Chondrocyte (in vitro differentiated cells): ENCODE data around the gene ST8SIA6. TPM values are rescaled to one million over a fixed set of nuclear protein-coding genes. Genes with fewer than 3 reads are reported as not detected.
"Not testable (repeated sequence)": the region's sequence is repeated elsewhere in the genome, so short reads cannot be mapped to it uniquely, and the experiment has no call there.

Source experiments
- DNase-seq: peaks from one replicate; pipeline ENCODE4 v3.0.0; 2021; ENCODE audit warnings: mixed read lengths, low spot score
- H3K27ac Mint-ChIP-seq: one replicate; pipeline ENCODE4 v1.8.0; 2021; ENCODE audit warnings: mild to moderate bottlenecking, moderate library complexity, mixed read lengths; ENCODE audit not compliant: unreplicated experiment
- H3K27me3 Mint-ChIP-seq: 2 replicates; pipeline ENCODE4 v1.8.0; 2021; ENCODE audit warnings: low read depth, mixed read lengths
- H3K36me3 Mint-ChIP-seq: 2 replicates; pipeline ENCODE4 v1.8.0; 2021; ENCODE audit warnings: low read depth, mixed read lengths
- H3K4me1 Mint-ChIP-seq: 2 replicates; pipeline ENCODE4 v1.8.0; 2021; ENCODE audit warnings: low read depth, mild to moderate bottlenecking, mixed read lengths
- H3K4me3 Mint-ChIP-seq: one replicate; pipeline ENCODE4 v1.8.0; 2021; ENCODE audit warnings: mild to moderate bottlenecking, moderate library complexity, mixed read lengths; ENCODE audit not compliant: unreplicated experiment
- H3K9me3 Mint-ChIP-seq: 2 replicates; pipeline ENCODE4 v1.8.0; 2021; ENCODE audit warnings: low read depth, mixed read lengths
- total RNA-seq: library from RNA; stranded (reverse); gene quantifications from 3 replicates; pipeline ENCODE4 v1.2.1, GENCODE V29; 2021
- TF ChIP-seq, protein P1 (sequence below): fragments of 200-600 bp; sonication (generic); IDR thresholded peaks from 2 replicates; pipeline ENCODE4 v1.5.0; 2021; ENCODE audit warnings: antibody characterized with exemption, mild to moderate bottlenecking, moderate library complexity

ST8SIA6 gene
- total RNA-seq, 1 donor from 2014 or later = not detected

GRCh38 chr10:17326377-17326776 lies 128.0 kb downstream of the ST8SIA6 start:
- DNase-seq = no peak
- Mint-ChIP-seq H3K4me3 (no peak overlapping the region), H3K27me3 (peaks cover 16% of the 10 kb centered on the region), H3K36me3 (no peaks in the 10 kb centered on the region), H3K9me3 (no peaks in the 10 kb centered on the region), H3K4me1 (no peaks in the 10 kb centered on the region), H3K27ac (no peak overlapping the region)
- TF ChIP-seq, protein P1, sequence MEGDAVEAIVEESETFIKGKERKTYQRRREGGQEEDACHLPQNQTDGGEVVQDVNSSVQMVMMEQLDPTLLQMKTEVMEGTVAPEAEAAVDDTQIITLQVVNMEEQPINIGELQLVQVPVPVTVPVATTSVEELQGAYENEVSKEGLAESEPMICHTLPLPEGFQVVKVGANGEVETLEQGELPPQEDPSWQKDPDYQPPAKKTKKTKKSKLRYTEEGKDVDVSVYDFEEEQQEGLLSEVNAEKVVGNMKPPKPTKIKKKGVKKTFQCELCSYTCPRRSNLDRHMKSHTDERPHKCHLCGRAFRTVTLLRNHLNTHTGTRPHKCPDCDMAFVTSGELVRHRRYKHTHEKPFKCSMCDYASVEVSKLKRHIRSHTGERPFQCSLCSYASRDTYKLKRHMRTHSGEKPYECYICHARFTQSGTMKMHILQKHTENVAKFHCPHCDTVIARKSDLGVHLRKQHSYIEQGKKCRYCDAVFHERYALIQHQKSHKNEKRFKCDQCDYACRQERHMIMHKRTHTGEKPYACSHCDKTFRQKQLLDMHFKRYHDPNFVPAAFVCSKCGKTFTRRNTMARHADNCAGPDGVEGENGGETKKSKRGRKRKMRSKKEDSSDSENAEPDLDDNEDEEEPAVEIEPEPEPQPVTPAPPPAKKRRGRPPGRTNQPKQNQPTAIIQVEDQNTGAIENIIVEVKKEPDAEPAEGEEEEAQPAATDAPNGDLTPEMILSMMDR = no peak

DNA sequence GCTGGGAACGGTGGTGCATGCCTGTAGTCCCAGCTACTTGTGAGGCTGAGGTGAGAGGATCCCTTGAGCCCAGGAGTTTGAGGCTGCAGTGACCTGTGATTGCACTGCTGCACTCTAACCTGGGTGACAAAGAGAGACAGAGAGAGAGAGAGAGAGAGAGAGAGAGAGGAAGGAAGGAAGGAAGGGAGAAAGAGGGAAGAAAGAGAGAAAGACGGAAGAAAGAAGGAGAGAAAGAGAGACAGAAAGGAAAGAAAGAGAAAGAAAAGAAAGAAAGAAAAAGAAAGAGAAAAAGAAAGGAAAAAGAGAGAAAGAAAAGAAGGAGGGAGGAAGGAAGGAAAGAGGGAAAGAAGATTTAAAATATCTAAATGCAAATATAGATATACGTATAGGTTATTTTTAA lies 132.4 kb downstream of the ST8SIA6 start:
- H3K27me3 Mint-ChIP-seq = peaks cover 29% of the 10 kb centered on the region
- not testable (repeated sequence) for H3K9me3 Mint-ChIP-seq, H3K36me3 Mint-ChIP-seq, H3K4me1 Mint-ChIP-seq, H3K27ac Mint-ChIP-seq, DNase-seq, H3K4me3 Mint-ChIP-seq

GRCh38 chr10:17316488-17317170 lies 137.8 kb downstream of the ST8SIA6 start:
- TF ChIP-seq, protein P1 = no peak
- no peak for DNase-seq
- H3K27ac Mint-ChIP-seq = no peak overlapping the region
- H3K4me1 Mint-ChIP-seq = no peaks in the 10 kb centered on the region
- H3K36me3 Mint-ChIP-seq = no peaks in the 10 kb centered on the region
- H3K27me3 Mint-ChIP-seq = peaks cover 56% of the 10 kb centered on the region
- H3K4me3 Mint-ChIP-seq = no peak overlapping the region
- H3K9me3 Mint-ChIP-seq = peaks cover 4% of the 10 kb centered on the region

GRCh38 chr10:17309435-17309834 lies 145.0 kb downstream of the ST8SIA6 start:
- no peaks in the 10 kb centered on the region for H3K4me1 Mint-ChIP-seq
- no peak overlapping the region for H3K4me3 Mint-ChIP-seq
- DNase-seq = no peak
- peaks cover 45% of the 10 kb centered on the region for H3K27me3 Mint-ChIP-seq
- no peak overlapping the region for H3K27ac Mint-ChIP-seq
- no peaks in the 10 kb centered on the region for H3K36me3 Mint-ChIP-seq
- H3K9me3 Mint-ChIP-seq = no peaks in the 10 kb centered on the region
- TF ChIP-seq, protein P1 = no peak

- Mint-ChIP-seq H3K36me3 (no peaks in the 10 kb centered on the region), H3K27me3 (peaks cover 38% of the 10 kb centered on the region), H3K4me1 (no peaks in the 10 kb centered on the region), H3K27ac (no peak overlapping the region), H3K9me3 (no peaks in the 10 kb centered on the region), H3K4me3 (no peak overlapping the region)
- TF ChIP-seq, protein P1 = no peak
- no peak for DNase-seq
These were observed 147.3 kb downstream of the ST8SIA6 start for GRCh38 chr10:17307123-17307522.

- no peaks in the 10 kb centered on the region for H3K4me1 Mint-ChIP-seq
- H3K27me3 Mint-ChIP-seq = peaks cover 36% of the 10 kb centered on the region
- TF ChIP-seq, protein P1 = no peak
- peaks cover 3% of the 10 kb centered on the region for H3K36me3 Mint-ChIP-seq
- H3K27ac Mint-ChIP-seq = no peak overlapping the region
- no peak for DNase-seq
- H3K4me3 Mint-ChIP-seq = no peak overlapping the region
- H3K9me3 Mint-ChIP-seq = peaks cover 6% of the 10 kb centered on the region
These were observed 162.0 kb downstream of the ST8SIA6 start for GRCh38 chr10:17292375-17292774.
